Measurements from ENCODE around the gene GPRC5C.

GPRC5C gene

GRCh38 chr17:74415608-74416396 is 16.1 kb upstream of the GPRC5C start:
- H3K27ac Mint-ChIP-seq = no peak overlapping the region
- intact Hi-C loops (cut with micrococcal nuclease) = no loop called here
- no peaks in the 10 kb centered on the region for H3K36me3 Mint-ChIP-seq (ENCODE audit: low read depth)
- H3K27me3 Mint-ChIP-seq = peaks cover 30% of the 10 kb centered on the region
- H3K4me3 Mint-ChIP-seq = no peak overlapping the region
- H3K9me3 Mint-ChIP-seq = no peaks in the 10 kb centered on the region
- peaks cover 20% of the 10 kb centered on the region for H3K4me1 Mint-ChIP-seq (ENCODE audit: low read depth)

GRCh38 chr17:74417178-74418045 is 14.5 kb upstream of the GPRC5C start:
- intact Hi-C loops (cut with micrococcal nuclease) = no loop called here
- peaks cover 32% of the 10 kb centered on the region for H3K27me3 Mint-ChIP-seq

GRCh38 chr17:74419928-74420411 is 11.9 kb upstream of the GPRC5C start:
- Mint-ChIP-seq H3K9me3 (no peaks in the 10 kb centered on the region), H3K27me3 (peaks cover 44% of the 10 kb centered on the region), H3K4me1 (ENCODE audit: low read depth) (peaks cover 15% of the 10 kb centered on the region), H3K27ac (no peak overlapping the region), H3K4me3 (no peak overlapping the region), H3K36me3 (ENCODE audit: low read depth) (no peaks in the 10 kb centered on the region)
- intact Hi-C loops (cut with micrococcal nuclease) = no loop called here

More at GRCh38 chr17:74417178-74418045, 14.5 kb upstream of the GPRC5C start:
- Mint-ChIP-seq H3K4me3 (no peak overlapping the region), H3K27ac (no peak overlapping the region), H3K36me3 (ENCODE audit: low read depth) (no peaks in the 10 kb centered on the region), H3K9me3 (no peaks in the 10 kb centered on the region), H3K4me1 (ENCODE audit: low read depth) (peaks cover 20% of the 10 kb centered on the region)

- intact Hi-C loops (cut with micrococcal nuclease) = no loop called here
- H3K9me3 Mint-ChIP-seq = no peaks in the 10 kb centered on the region
- H3K36me3 Mint-ChIP-seq (ENCODE audit: low read depth) = no peaks in the 10 kb centered on the region
- no peak overlapping the region for H3K27ac Mint-ChIP-seq
- peaks cover 62% of the 10 kb centered on the region for H3K27me3 Mint-ChIP-seq
- H3K4me1 Mint-ChIP-seq (ENCODE audit: low read depth) = peaks cover 10% of the 10 kb centered on the region
- no peak overlapping the region for H3K4me3 Mint-ChIP-seq
These were observed 7.8 kb upstream of the GPRC5C start for GRCh38 chr17:74424117-74424516.

GRCh38 chr17:74424657-74425056 is 7.2 kb upstream of the GPRC5C start:
- Mint-ChIP-seq H3K4me3 (no peak overlapping the region), H3K36me3 (ENCODE audit: low read depth) (no peaks in the 10 kb centered on the region), H3K9me3 (no peaks in the 10 kb centered on the region), H3K4me1 (ENCODE audit: low read depth) (peaks cover 10% of the 10 kb centered on the region), H3K27me3 (peaks cover 63% of the 10 kb centered on the region), H3K27ac (no peak overlapping the region)
- intact Hi-C loops (cut with micrococcal nuclease) = no loop called here

- Mint-ChIP-seq H3K27ac (no peak overlapping the region), H3K4me1 (ENCODE audit: low read depth) (peaks cover 27% of the 10 kb centered on the region), H3K36me3 (ENCODE audit: low read depth) (no peaks in the 10 kb centered on the region), H3K9me3 (no peaks in the 10 kb centered on the region), H3K27me3 (peaks cover 77% of the 10 kb centered on the region), H3K4me3 (no peak overlapping the region)
- intact Hi-C loops (cut with micrococcal nuclease) = no loop called here
These were observed 5.3 kb upstream of the GPRC5C start for GRCh38 chr17:74426551-74427047.

GRCh38 chr17:74427048-74427762 is 4.7 kb upstream of the GPRC5C start:
- Mint-ChIP-seq H3K9me3 (no peaks in the 10 kb centered on the region), H3K4me3 (no peak overlapping the region), H3K27me3 (peaks cover 82% of the 10 kb centered on the region), H3K4me1 (ENCODE audit: low read depth) (peaks cover 33% of the 10 kb centered on the region), H3K27ac (no peak overlapping the region), H3K36me3 (ENCODE audit: low read depth) (no peaks in the 10 kb centered on the region)
- intact Hi-C loops (cut with micrococcal nuclease) = no loop called here

- peaks cover 80% of the 10 kb centered on the region for H3K27me3 Mint-ChIP-seq
- H3K4me3 Mint-ChIP-seq = no peak overlapping the region
- intact Hi-C loops (cut with micrococcal nuclease) = no loop called here
- H3K9me3 Mint-ChIP-seq = no peaks in the 10 kb centered on the region
- no peaks in the 10 kb centered on the region for H3K36me3 Mint-ChIP-seq (ENCODE audit: low read depth)
- peaks cover 33% of the 10 kb centered on the region for H3K4me1 Mint-ChIP-seq (ENCODE audit: low read depth)
- H3K27ac Mint-ChIP-seq = no peak overlapping the region
These were observed 4.1 kb upstream of the GPRC5C start for GRCh38 chr17:74427763-74428153.

- Mint-ChIP-seq H3K4me3 (no peak overlapping the region), H3K27ac (no peak overlapping the region), H3K36me3 (ENCODE audit: low read depth) (no peaks in the 10 kb centered on the region), H3K4me1 (ENCODE audit: low read depth) (peaks cover 33% of the 10 kb centered on the region), H3K27me3 (peaks cover 85% of the 10 kb centered on the region), H3K9me3 (no peaks in the 10 kb centered on the region)
- intact Hi-C loops (cut with micrococcal nuclease) = no loop called here
These were observed 2.1 kb upstream of the GPRC5C start for GRCh38 chr17:74429604-74430384.

- Mint-ChIP-seq H3K4me3 (peak overlapping the region; percentile 75), H3K27me3 (peaks cover 83% of the 10 kb centered on the region), H3K36me3 (ENCODE audit: low read depth) (no peaks in the 10 kb centered on the region), H3K27ac (no peak overlapping the region), H3K9me3 (no peaks in the 10 kb centered on the region), H3K4me1 (ENCODE audit: low read depth) (peaks cover 33% of the 10 kb centered on the region)
- intact Hi-C loops (cut with micrococcal nuclease) = no loop called here
These were observed 1.5 kb upstream of the GPRC5C start for GRCh38 chr17:74430385-74430705.

- Mint-ChIP-seq H3K27ac (peak overlapping the region; percentile 55), H3K36me3 (ENCODE audit: low read depth) (no peaks in the 10 kb centered on the region), H3K4me1 (ENCODE audit: low read depth) (peaks cover 33% of the 10 kb centered on the region), H3K9me3 (no peaks in the 10 kb centered on the region), H3K27me3 (peaks cover 84% of the 10 kb centered on the region), H3K4me3 (peak overlapping the region; percentile 75)
- intact Hi-C loops (cut with micrococcal nuclease) = no loop called here
These were observed 951 bp upstream of the GPRC5C start for GRCh38 chr17:74430706-74431567.

- Mint-ChIP-seq H3K27ac (no peak overlapping the region), H3K4me1 (ENCODE audit: low read depth) (peaks cover 23% of the 10 kb centered on the region), H3K4me3 (no peak overlapping the region), H3K9me3 (no peaks in the 10 kb centered on the region), H3K27me3 (peaks cover 82% of the 10 kb centered on the region), H3K36me3 (ENCODE audit: low read depth) (no peaks in the 10 kb centered on the region)
- intact Hi-C loops (cut with micrococcal nuclease) = no loop called here
These were observed 469 bp downstream of the GPRC5C start for GRCh38 chr17:74432424-74432690.
